Measurements from ENCODE around the gene SNX19.

SNX19 gene

DNA sequence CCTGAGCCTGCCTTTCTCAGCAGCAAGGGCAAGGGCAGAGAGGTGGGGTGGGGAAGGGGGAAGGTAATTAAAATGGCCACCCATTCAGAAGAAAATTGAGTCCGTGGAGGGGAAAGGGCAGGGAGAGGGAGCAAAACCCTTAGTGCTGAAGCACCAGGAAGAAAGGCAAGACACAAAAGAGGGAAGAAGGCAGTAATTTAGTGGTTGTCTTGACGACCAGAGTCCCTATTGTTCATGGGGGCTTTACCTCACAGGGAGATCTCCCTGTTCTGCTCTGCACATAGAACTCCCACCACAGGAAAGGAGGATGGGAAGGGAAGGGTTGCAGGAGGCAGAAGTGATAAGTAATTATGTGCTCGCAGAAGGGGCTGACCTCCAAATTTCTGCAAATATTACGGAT is 23.4 kb downstream of the SNX19 start:
- Histone ChIP-seq H3K27me3 (ENCODE audit: insufficient read depth, insufficient read length) (no peaks in the 10 kb centered on the region), H3K4me1 (ENCODE audit: insufficient read depth, insufficient read length) (no peaks in the 10 kb centered on the region), H3K9me3 (ENCODE audit: insufficient read depth, low read length) (no peaks in the 10 kb centered on the region), H3K9ac (ENCODE audit: insufficient read length, low read depth) (no peak overlapping the region), H3K36me3 (ENCODE audit: insufficient read depth, insufficient read length, low read length) (peaks cover 36% of the 10 kb centered on the region), H3K4me3 (ENCODE audit: insufficient read length, low read depth) (no peak overlapping the region)
- TF ChIP-seq ZNF274 (IDR thresholded peaks at IDR 0.05; ENCODE audit: low read depth, low read length): no peak
- no peak for TF ChIP-seq SUZ12 (IDR thresholded peaks at IDR 0.05; ENCODE audit: extremely low read depth, insufficient read depth, insufficient read length)
- TF ChIP-seq YY1 (IDR thresholded peaks at IDR 0.05; ENCODE audit: insufficient read depth, insufficient read length): no peak
- DNase-seq (ENCODE audit: low read depth, low spot score): peak; percentile 70

DNA sequence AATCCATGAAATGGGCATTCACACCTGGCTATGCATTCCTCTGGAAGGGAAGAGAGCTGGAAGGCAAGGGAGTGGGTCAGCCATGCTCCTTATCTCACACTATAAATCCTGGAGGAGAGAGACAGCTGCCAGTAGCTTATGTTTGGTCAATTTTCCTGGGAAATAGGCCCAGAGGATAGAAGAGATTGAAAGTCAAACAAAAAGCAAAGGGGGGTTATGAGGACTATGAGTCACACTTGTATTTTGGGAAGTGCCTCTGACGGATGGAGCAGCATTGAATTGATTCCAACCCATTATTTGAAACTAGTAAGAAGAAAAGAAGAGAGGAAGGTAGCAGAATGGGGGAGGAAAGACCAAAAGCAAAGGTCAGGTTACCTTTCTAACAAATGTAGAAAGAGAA is 25.0 kb downstream of the SNX19 start:
- Histone ChIP-seq H3K4me3 (ENCODE audit: insufficient read length, low read depth) (no peak overlapping the region), H3K36me3 (ENCODE audit: insufficient read depth, insufficient read length, low read length) (peaks cover 29% of the 10 kb centered on the region), H3K4me1 (ENCODE audit: insufficient read depth, insufficient read length) (no peaks in the 10 kb centered on the region), H3K9ac (ENCODE audit: insufficient read length, low read depth) (no peak overlapping the region), H3K9me3 (ENCODE audit: insufficient read depth, low read length) (no peaks in the 10 kb centered on the region), H3K27me3 (ENCODE audit: insufficient read depth, insufficient read length) (no peaks in the 10 kb centered on the region)
- TF ChIP-seq ZNF274 (IDR thresholded peaks at IDR 0.05; ENCODE audit: low read depth, low read length) (no peak), YY1 (IDR thresholded peaks at IDR 0.05; ENCODE audit: insufficient read depth, insufficient read length) (no peak), SUZ12 (IDR thresholded peaks at IDR 0.05; ENCODE audit: extremely low read depth, insufficient read depth, insufficient read length) (no peak)
- no peak for DNase-seq (ENCODE audit: low read depth, low spot score)

DNA sequence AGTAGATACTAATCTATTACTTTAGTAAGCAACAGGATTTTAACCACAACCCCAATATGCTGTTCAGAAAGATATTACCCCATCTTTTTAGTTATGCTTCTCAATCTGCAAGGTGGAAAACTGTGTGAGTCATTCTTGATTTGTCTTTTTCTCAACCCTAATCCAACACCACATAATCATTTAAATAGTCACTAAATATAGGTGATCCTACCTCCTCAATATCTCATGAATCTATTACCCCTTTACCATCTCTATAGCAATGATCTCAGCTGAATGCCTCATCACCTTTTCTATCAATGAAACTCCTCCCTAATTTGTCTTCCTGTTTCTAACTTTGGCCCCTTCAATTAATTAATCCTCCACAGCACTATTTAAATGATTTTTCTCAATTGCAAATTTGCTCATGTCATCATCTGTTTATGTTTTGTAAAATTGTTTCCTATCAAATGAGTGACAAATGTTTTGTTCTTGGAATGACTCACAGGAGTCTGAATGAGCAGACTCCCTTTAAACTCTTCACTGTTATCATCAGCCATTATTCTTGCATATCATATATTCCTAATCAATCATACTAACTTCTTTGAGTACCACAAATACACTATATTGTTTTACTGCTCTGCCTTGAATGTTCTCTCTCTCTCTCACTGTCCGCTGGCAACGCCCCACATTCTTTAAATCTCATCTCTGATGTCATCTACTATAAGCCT is 26.1 kb downstream of the SNX19 start:
- Histone ChIP-seq H3K9me3 (ENCODE audit: insufficient read depth, low read length) (no peaks in the 10 kb centered on the region), H3K27me3 (ENCODE audit: insufficient read depth, insufficient read length) (no peaks in the 10 kb centered on the region), H3K36me3 (ENCODE audit: insufficient read depth, insufficient read length, low read length) (peaks cover 32% of the 10 kb centered on the region), H3K9ac (ENCODE audit: insufficient read length, low read depth) (no peak overlapping the region), H3K4me3 (ENCODE audit: insufficient read length, low read depth) (no peak overlapping the region), H3K4me1 (ENCODE audit: insufficient read depth, insufficient read length) (no peaks in the 10 kb centered on the region)
- DNase-seq (ENCODE audit: low read depth, low spot score): no peak
- no peak for TF ChIP-seq ZNF274 (IDR thresholded peaks at IDR 0.05; ENCODE audit: low read depth, low read length)
- no peak for TF ChIP-seq YY1 (IDR thresholded peaks at IDR 0.05; ENCODE audit: insufficient read depth, insufficient read length)
- no peak for TF ChIP-seq SUZ12 (IDR thresholded peaks at IDR 0.05; ENCODE audit: extremely low read depth, insufficient read depth, insufficient read length)

DNA sequence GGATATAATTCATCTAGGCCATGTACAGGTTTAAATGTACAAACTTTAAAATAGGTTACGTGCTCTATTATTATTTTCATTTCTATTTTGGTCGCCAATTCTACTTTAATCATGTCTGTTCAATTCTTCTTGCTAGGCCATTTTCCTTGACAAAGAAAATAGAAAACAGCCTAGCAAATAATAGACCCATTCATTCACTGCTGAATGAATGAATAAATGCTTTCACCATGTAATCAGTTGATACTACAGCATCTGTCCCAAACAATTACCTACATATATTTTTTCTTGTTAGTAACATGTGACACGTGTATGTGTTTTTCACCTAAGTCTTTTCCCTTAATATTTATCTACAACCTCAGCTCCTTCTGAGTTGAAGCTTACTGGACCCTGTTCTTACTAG is 27.5 kb downstream of the SNX19 start:
- peaks cover 30% of the 10 kb centered on the region for H3K36me3 ChIP-seq (ENCODE audit: insufficient read depth, insufficient read length, low read length)
- H3K27me3 ChIP-seq (ENCODE audit: insufficient read depth, insufficient read length): no peaks in the 10 kb centered on the region
- no peak for TF ChIP-seq SUZ12 (IDR thresholded peaks at IDR 0.05; ENCODE audit: extremely low read depth, insufficient read depth, insufficient read length)
- TF ChIP-seq YY1 (IDR thresholded peaks at IDR 0.05; ENCODE audit: insufficient read depth, insufficient read length): no peak
- no peak for TF ChIP-seq ZNF274 (IDR thresholded peaks at IDR 0.05; ENCODE audit: low read depth, low read length)
- no peaks in the 10 kb centered on the region for H3K9me3 ChIP-seq (ENCODE audit: insufficient read depth, low read length)
- no peak for DNase-seq (ENCODE audit: low read depth, low spot score)
- no peak overlapping the region for H3K4me3 ChIP-seq (ENCODE audit: insufficient read length, low read depth)
- no peaks in the 10 kb centered on the region for H3K4me1 ChIP-seq (ENCODE audit: insufficient read depth, insufficient read length)
- no peak overlapping the region for H3K9ac ChIP-seq (ENCODE audit: insufficient read length, low read depth)

DNA sequence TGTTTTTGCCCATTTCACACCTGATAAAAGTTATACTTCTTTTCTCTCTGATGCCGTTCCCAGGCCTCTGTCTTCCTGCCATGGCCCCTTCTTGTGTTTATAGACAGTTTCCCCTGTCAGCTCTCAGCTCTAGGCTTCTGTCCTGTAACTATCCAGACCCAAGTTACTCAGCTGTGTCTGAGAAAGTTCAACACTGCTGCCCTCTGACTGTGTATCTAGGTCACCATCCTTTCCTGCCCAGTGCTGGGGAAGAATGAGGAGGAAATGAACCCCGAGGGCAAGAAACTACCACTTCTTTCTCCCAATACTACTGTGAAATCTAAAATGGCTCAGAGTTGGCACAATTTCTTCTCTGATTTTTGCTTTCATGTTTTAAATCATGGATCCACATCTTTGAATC is 29.6 kb downstream of the SNX19 start:
- Histone ChIP-seq H3K4me1 (ENCODE audit: insufficient read depth, insufficient read length) (no peaks in the 10 kb centered on the region), H3K9ac (ENCODE audit: insufficient read length, low read depth) (no peak overlapping the region), H3K36me3 (ENCODE audit: insufficient read depth, insufficient read length, low read length) (peaks cover 36% of the 10 kb centered on the region), H3K4me3 (ENCODE audit: insufficient read length, low read depth) (no peak overlapping the region), H3K9me3 (ENCODE audit: insufficient read depth, low read length) (no peaks in the 10 kb centered on the region), H3K27me3 (ENCODE audit: insufficient read depth, insufficient read length) (no peaks in the 10 kb centered on the region)
- TF ChIP-seq YY1 (IDR thresholded peaks at IDR 0.05; ENCODE audit: insufficient read depth, insufficient read length) (no peak), SUZ12 (IDR thresholded peaks at IDR 0.05; ENCODE audit: extremely low read depth, insufficient read depth, insufficient read length) (no peak), ZNF274 (IDR thresholded peaks at IDR 0.05; ENCODE audit: low read depth, low read length) (no peak)
- no peak for DNase-seq (ENCODE audit: low read depth, low spot score)

DNA sequence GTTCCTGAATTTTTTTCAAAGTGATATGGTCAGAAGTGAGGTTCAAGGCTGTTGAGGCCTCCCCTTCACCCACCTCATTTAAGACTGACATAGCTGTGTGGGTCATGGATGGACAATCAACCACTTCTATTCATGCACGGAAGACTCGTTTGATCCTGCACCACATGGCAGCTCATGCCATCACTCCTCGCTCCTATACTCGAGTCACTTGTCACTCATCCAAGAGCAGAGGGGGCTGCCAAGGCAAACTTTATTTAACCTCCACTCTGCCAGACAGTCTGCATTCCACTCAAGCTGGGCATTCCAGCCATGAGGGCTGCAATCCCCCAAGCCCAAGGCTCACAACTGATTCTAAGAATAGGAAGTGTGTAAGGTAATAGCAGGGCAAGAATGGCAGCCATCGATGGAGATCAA is 34.1 kb downstream of the SNX19 start:
- DNase-seq (ENCODE audit: low read depth, low spot score): no peak
- peaks cover 76% of the 10 kb centered on the region for H3K36me3 ChIP-seq (ENCODE audit: insufficient read depth, insufficient read length, low read length)

DNA sequence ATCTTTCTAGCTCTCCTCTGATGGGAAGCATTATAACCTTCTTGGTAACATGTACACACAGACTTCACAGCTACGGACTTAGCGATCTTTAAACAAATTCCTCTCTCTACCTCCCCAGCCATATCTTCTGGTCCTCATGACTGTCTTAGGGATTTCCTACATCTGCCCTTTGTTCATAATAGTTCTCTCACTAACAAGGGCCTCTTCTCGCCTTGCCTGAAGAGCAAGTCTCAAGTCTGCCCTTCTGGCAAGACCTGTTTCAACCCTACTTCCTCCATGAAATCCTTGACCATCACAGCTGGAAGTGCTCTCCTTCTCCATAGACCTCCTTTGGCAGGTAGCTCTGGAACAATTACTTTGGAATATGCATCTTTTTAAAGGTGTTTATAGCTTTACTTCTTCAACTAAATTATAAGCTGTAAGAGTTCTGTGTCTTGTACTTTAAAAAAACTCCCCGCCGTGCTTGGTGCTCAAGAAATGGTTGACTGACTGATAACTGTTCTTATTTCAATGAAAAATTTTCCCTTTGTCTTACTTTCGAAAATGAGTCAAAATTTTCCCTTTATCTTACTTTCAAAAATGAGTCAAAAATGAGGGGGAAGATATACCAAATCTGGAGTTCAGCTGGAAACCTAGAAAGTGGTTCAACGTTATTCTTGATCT is 34.7 kb downstream of the SNX19 start:
- no peaks in the 10 kb centered on the region for H3K27me3 ChIP-seq (ENCODE audit: insufficient read depth, insufficient read length)
- H3K4me3 ChIP-seq (ENCODE audit: insufficient read length, low read depth): no peak overlapping the region
- H3K9ac ChIP-seq (ENCODE audit: insufficient read length, low read depth): no peak overlapping the region
- TF ChIP-seq SUZ12 (IDR thresholded peaks at IDR 0.05; ENCODE audit: extremely low read depth, insufficient read depth, insufficient read length): no peak
- TF ChIP-seq ZNF274 (IDR thresholded peaks at IDR 0.05; ENCODE audit: low read depth, low read length): no peak
- no peak for TF ChIP-seq YY1 (IDR thresholded peaks at IDR 0.05; ENCODE audit: insufficient read depth, insufficient read length)
- peaks cover 80% of the 10 kb centered on the region for H3K36me3 ChIP-seq (ENCODE audit: insufficient read depth, insufficient read length, low read length)
- H3K4me1 ChIP-seq (ENCODE audit: insufficient read depth, insufficient read length): no peaks in the 10 kb centered on the region
- no peaks in the 10 kb centered on the region for H3K9me3 ChIP-seq (ENCODE audit: insufficient read depth, low read length)
- DNase-seq (ENCODE audit: low read depth, low spot score): no peak

More for the DNA sequence above, 34.1 kb downstream of the SNX19 start:
- Histone ChIP-seq H3K9ac (ENCODE audit: insufficient read length, low read depth) (no peak overlapping the region), H3K27me3 (ENCODE audit: insufficient read depth, insufficient read length) (no peaks in the 10 kb centered on the region), H3K9me3 (ENCODE audit: insufficient read depth, low read length) (no peaks in the 10 kb centered on the region), H3K4me1 (ENCODE audit: insufficient read depth, insufficient read length) (no peaks in the 10 kb centered on the region), H3K4me3 (ENCODE audit: insufficient read length, low read depth) (no peak overlapping the region)
- no peak for TF ChIP-seq YY1 (IDR thresholded peaks at IDR 0.05; ENCODE audit: insufficient read depth, insufficient read length)
- TF ChIP-seq SUZ12 (IDR thresholded peaks at IDR 0.05; ENCODE audit: extremely low read depth, insufficient read depth, insufficient read length): no peak
- TF ChIP-seq ZNF274 (IDR thresholded peaks at IDR 0.05; ENCODE audit: low read depth, low read length): no peak

Data from NT2/D1 (cell line).